Activated naive CD8-positive, alpha-beta T cell treated with anti-CD3 and anti-CD28 coated beads, Interleukin-2, amount 10 ng/mL, durations not matched to agents 7 days and 5 days (primary cell): ENCODE data around the gene CD59. TPM values are rescaled to one million over a fixed set of nuclear protein-coding genes. Genes with fewer than 3 reads are reported as not detected.

Experiments used
- ATAC-seq: fragments of 150-1000 bp; cut with Tn5 transposase; one replicate; pipeline ENCODE4 v1.10.0; 2021; ENCODE audit warnings: low read depth, moderate library complexity
- POLR2A ChIA-PET: fragments of 350-600 bp; sonication (Branson Sonifier 250); formaldehyde crosslinking; loops from one replicate; lab custom pipeline; 2021; ENCODE audit warnings: antibody characterized with exemption; lab: Charles Lee
- DNase-seq: peaks from one replicate; pipeline ENCODE4 v3.0.0; 2021
- H3K27ac Mint-ChIP-seq: one replicate; pipeline ENCODE4 v1.8.0; 2022; ENCODE audit warnings: mild to moderate bottlenecking, mixed read lengths
- H3K27me3 Mint-ChIP-seq: one replicate; pipeline ENCODE4 v1.8.0; 2022; ENCODE audit warnings: mild to moderate bottlenecking, moderate library complexity, mixed read lengths
- H3K36me3 Mint-ChIP-seq: one replicate; pipeline ENCODE4 v1.8.0; 2021; ENCODE audit warnings: mild to moderate bottlenecking, mixed read lengths
- H3K4me1 Mint-ChIP-seq: one replicate; pipeline ENCODE4 v1.8.0; 2021; ENCODE audit warnings: mixed read lengths
- H3K4me3 Mint-ChIP-seq: one replicate; pipeline ENCODE4 v1.8.0; 2022; ENCODE audit warnings: mild to moderate bottlenecking, moderate library complexity, mixed read lengths
- H3K9me3 Mint-ChIP-seq: one replicate; pipeline ENCODE4 v1.8.0; 2021; ENCODE audit warnings: mixed read lengths
- total RNA-seq, 2 experiments: library from RNA; stranded (reverse); gene quantifications; one replicate each; pipeline ENCODE4 v1.2.3, GENCODE V29; 2021

CD59 gene
- total RNA-seq, result 10 to 100 TPM; 57.0 to 59.3 TPM

GRCh38 chr11:33736148-33736812 lies at the start of gene CD59:
Gene CD59, minus strand, starts transcription at chr11:33736423. Its CDS starts 13,978 bp downstream, at chr11:33722445.
- H3K4me3 Mint-ChIP-seq, result peak within 1 kb of the TSS; percentile 89
- peak; percentile 84 for ATAC-seq
- H3K9me3 Mint-ChIP-seq, result no peaks in the 10 kb centered on the region
- peak within 1 kb of the TSS; percentile 81 for H3K27ac Mint-ChIP-seq
- POLR2A ChIA-PET, result interaction anchor here (0.6 to 1.4 kb wide), 5 partner anchors 19 to 781 kb away, joined by 3 to 5 read pairs (median 3); partner anchors contain the start of gene FBXO3
- H3K36me3 Mint-ChIP-seq, result peaks cover 10% of the 10 kb centered on the region
- DNase-seq, result peak; percentile 89
- peaks cover 9% of the 10 kb centered on the region for H3K27me3 Mint-ChIP-seq
- H3K4me1 Mint-ChIP-seq, result peaks cover 27% of the 10 kb centered on the region

GRCh38 chr11:33785609-33786008 lies 49.4 kb upstream of the CD59 start:
- Mint-ChIP-seq H3K27ac (no peak overlapping the region), H3K4me1 (peaks cover 4% of the 10 kb centered on the region), H3K36me3 (no peaks in the 10 kb centered on the region), H3K9me3 (no peaks in the 10 kb centered on the region), H3K4me3 (no peak overlapping the region), H3K27me3 (peaks cover 47% of the 10 kb centered on the region)
- DNase-seq (no peak), ATAC-seq (no peak)
- POLR2A ChIA-PET, result interaction anchor here (0.6 kb wide), 1 partner anchor 401 kb away, joined by 3 read pairs; no protein-coding TSS in a partner anchor

GRCh38 chr11:33779849-33780528 lies 43.8 kb upstream of the CD59 start:
- Mint-ChIP-seq H3K27me3 (peaks cover 60% of the 10 kb centered on the region), H3K4me3 (no peak overlapping the region), H3K27ac (no peak overlapping the region), H3K9me3 (no peaks in the 10 kb centered on the region), H3K4me1 (peaks cover 6% of the 10 kb centered on the region), H3K36me3 (no peaks in the 10 kb centered on the region)
- POLR2A ChIA-PET, result no interaction called here
- no peak for ATAC-seq
- no peak for DNase-seq

- no peak overlapping the region for H3K27ac Mint-ChIP-seq
- H3K36me3 Mint-ChIP-seq, result no peaks in the 10 kb centered on the region
- no peaks in the 10 kb centered on the region for H3K9me3 Mint-ChIP-seq
- no peak overlapping the region for H3K4me3 Mint-ChIP-seq
- ATAC-seq (no peak), DNase-seq (no peak)
- POLR2A ChIA-PET, result no interaction called here
- H3K27me3 Mint-ChIP-seq, result peaks cover 56% of the 10 kb centered on the region
- H3K4me1 Mint-ChIP-seq, result peaks cover 6% of the 10 kb centered on the region
Observed at GRCh38 chr11:33778675-33779074, 42.5 kb upstream of the CD59 start.

- H3K27me3 Mint-ChIP-seq, result peaks cover 54% of the 10 kb centered on the region
- DNase-seq, result no peak
- ATAC-seq, result no peak
- H3K36me3 Mint-ChIP-seq, result no peaks in the 10 kb centered on the region
- peaks cover 11% of the 10 kb centered on the region for H3K4me1 Mint-ChIP-seq
- no peak overlapping the region for H3K4me3 Mint-ChIP-seq
- POLR2A ChIA-PET, result no interaction called here
- H3K27ac Mint-ChIP-seq, result no peak overlapping the region
- no peaks in the 10 kb centered on the region for H3K9me3 Mint-ChIP-seq
Observed at GRCh38 chr11:33777906-33778305, 41.7 kb upstream of the CD59 start.

GRCh38 chr11:33775832-33776470 lies 39.7 kb upstream of the CD59 start:
- H3K27ac Mint-ChIP-seq, result no peak overlapping the region
- H3K4me3 Mint-ChIP-seq, result no peak overlapping the region
- DNase-seq (no peak), ATAC-seq (no peak)
- H3K36me3 Mint-ChIP-seq, result peaks cover 2% of the 10 kb centered on the region
- H3K27me3 Mint-ChIP-seq, result peaks cover 43% of the 10 kb centered on the region
- no peaks in the 10 kb centered on the region for H3K9me3 Mint-ChIP-seq
- POLR2A ChIA-PET, result no interaction called here
- H3K4me1 Mint-ChIP-seq, result peaks cover 19% of the 10 kb centered on the region

GRCh38 chr11:33775467-33775807 lies 39.2 kb upstream of the CD59 start:
- H3K27me3 Mint-ChIP-seq, result peaks cover 43% of the 10 kb centered on the region
- H3K9me3 Mint-ChIP-seq, result no peaks in the 10 kb centered on the region
- H3K36me3 Mint-ChIP-seq, result peaks cover 2% of the 10 kb centered on the region
- POLR2A ChIA-PET, result no interaction called here
- peak overlapping the region; percentile 96 for H3K4me3 Mint-ChIP-seq
- H3K27ac Mint-ChIP-seq, result no peak overlapping the region
- peaks cover 19% of the 10 kb centered on the region for H3K4me1 Mint-ChIP-seq
- ATAC-seq (no peak), DNase-seq (no peak)

GRCh38 chr11:33774736-33775466 lies 38.7 kb upstream of the CD59 start:
- H3K27ac Mint-ChIP-seq, result peak overlapping the region; percentile 84

GRCh38 chr11:33773987-33774735 lies 37.9 kb upstream of the CD59 start, which contains the start of gene FBXO3:
Gene FBXO3, minus strand, starts transcription at chr11:33774520. Its CDS starts 23 bp downstream, at chr11:33774497.
- ATAC-seq, result peak; percentile 87
- peaks cover 21% of the 10 kb centered on the region for H3K4me1 Mint-ChIP-seq
- POLR2A ChIA-PET, result interaction anchor here (0.7 to 1.0 kb wide), 3 partner anchors 19 to 394 kb away, joined by 3 to 5 read pairs (median 4); no protein-coding TSS in a partner anchor

More at GRCh38 chr11:33774736-33775466, 38.7 kb upstream of the CD59 start:
- Mint-ChIP-seq H3K9me3 (no peaks in the 10 kb centered on the region), H3K4me1 (peaks cover 21% of the 10 kb centered on the region), H3K36me3 (peaks cover 5% of the 10 kb centered on the region), H3K4me3 (peak overlapping the region; percentile 96), H3K27me3 (peaks cover 39% of the 10 kb centered on the region)
- DNase-seq (no peak), ATAC-seq (no peak)
- POLR2A ChIA-PET, result interaction anchor here (0.7 to 1.0 kb wide), 3 partner anchors 19 to 393 kb away, joined by 3 to 5 read pairs (median 4); no protein-coding TSS in a partner anchor

GRCh38 chr11:33773404-33773986 lies 37.3 kb upstream of the CD59 start:
- peaks cover 21% of the 10 kb centered on the region for H3K4me1 Mint-ChIP-seq
- H3K27ac Mint-ChIP-seq, result peak overlapping the region; percentile 96
- no peaks in the 10 kb centered on the region for H3K9me3 Mint-ChIP-seq
- POLR2A ChIA-PET, result interaction anchor here (0.6 to 1.0 kb wide), 3 partner anchors 18 to 400 kb away, joined by 3 to 5 read pairs (median 4); no protein-coding TSS in a partner anchor
- peak overlapping the region; percentile 96 for H3K4me3 Mint-ChIP-seq
- DNase-seq (peak; percentile 44), ATAC-seq (peak; percentile 53)
- H3K27me3 Mint-ChIP-seq, result peaks cover 28% of the 10 kb centered on the region
- H3K36me3 Mint-ChIP-seq, result peaks cover 9% of the 10 kb centered on the region

More at GRCh38 chr11:33773987-33774735, 37.9 kb upstream of the CD59 start, which contains the start of gene FBXO3:
- Mint-ChIP-seq H3K4me3 (peak within 1 kb of the TSS; percentile 96), H3K27me3 (peaks cover 34% of the 10 kb centered on the region), H3K9me3 (no peaks in the 10 kb centered on the region), H3K27ac (peak within 1 kb of the TSS; percentile 96), H3K36me3 (peaks cover 9% of the 10 kb centered on the region)
- DNase-seq, result peak; percentile 85

- ATAC-seq, result no peak
- peaks cover 9% of the 10 kb centered on the region for H3K36me3 Mint-ChIP-seq
- H3K27ac Mint-ChIP-seq, result peak overlapping the region; percentile 0
- DNase-seq, result no peak
- peak overlapping the region; percentile 96 for H3K4me3 Mint-ChIP-seq
- peaks cover 26% of the 10 kb centered on the region for H3K27me3 Mint-ChIP-seq
- H3K9me3 Mint-ChIP-seq, result no peaks in the 10 kb centered on the region
- H3K4me1 Mint-ChIP-seq, result peaks cover 21% of the 10 kb centered on the region
- POLR2A ChIA-PET, result interaction anchor here (0.6 kb wide), 2 partner anchors 400 to 575 kb away, joined by 3 to 5 read pairs; no protein-coding TSS in a partner anchor
Observed at GRCh38 chr11:33772870-33773269, 36.6 kb upstream of the CD59 start.

- POLR2A ChIA-PET, result interaction anchor here (0.6 kb wide), 1 partner anchor 576 kb away, joined by 3 read pairs; no protein-coding TSS in a partner anchor
- Mint-ChIP-seq H3K27me3 (peaks cover 23% of the 10 kb centered on the region), H3K9me3 (no peaks in the 10 kb centered on the region), H3K4me1 (peaks cover 21% of the 10 kb centered on the region), H3K36me3 (peaks cover 12% of the 10 kb centered on the region), H3K4me3 (no peak overlapping the region), H3K27ac (no peak overlapping the region)
- ATAC-seq (no peak), DNase-seq (no peak)
Observed at GRCh38 chr11:33772300-33772699, 36.1 kb upstream of the CD59 start.
